GM21576 (cell line): ENCODE results near the gene CSK.

Experiments
- ATAC-seq: cut with Tn5 transposase; IDR thresholded peaks from one replicate; pipeline ENCODE4 v1.9.1; 2021; ENCODE audit warnings: mild to moderate bottlenecking, moderate library complexity; ENCODE audit not compliant: unreplicated experiment

The CSK gene

DNA sequence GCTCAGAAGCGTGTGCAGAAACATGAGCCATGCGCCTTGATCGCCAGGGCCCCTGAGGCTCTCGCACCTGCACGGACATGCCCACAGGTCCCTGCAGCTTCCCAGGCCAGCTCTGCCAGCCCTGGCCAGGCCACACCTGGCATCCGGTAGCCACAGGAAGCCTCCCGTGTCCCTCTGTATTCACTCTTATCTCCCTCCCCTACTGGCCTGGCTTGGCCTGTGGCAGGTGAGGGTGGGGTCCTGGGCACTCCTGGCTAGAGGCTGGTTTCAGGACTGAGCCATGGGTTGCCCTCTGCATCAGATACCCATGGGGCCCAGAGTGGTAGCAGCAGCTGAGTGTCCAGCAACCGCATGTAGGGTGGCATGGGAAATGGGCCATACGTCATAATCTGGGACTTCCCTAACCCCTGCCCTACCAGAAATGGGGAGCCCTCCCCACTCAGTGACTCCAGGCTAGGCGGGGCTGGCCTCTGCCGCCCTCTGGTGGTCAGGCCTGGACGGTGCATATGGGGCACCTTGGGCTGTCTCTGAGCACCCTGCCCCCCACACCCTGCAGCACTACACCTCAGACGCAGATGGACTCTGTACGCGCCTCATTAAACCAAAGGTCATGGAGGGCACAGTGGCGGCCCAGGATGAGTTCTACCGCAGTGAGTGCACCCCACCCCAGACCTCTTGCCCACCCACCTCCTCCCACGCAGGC is 18.1 kb downstream of the CSK start:
- peak; percentile 67 for ATAC-seq

DNA sequence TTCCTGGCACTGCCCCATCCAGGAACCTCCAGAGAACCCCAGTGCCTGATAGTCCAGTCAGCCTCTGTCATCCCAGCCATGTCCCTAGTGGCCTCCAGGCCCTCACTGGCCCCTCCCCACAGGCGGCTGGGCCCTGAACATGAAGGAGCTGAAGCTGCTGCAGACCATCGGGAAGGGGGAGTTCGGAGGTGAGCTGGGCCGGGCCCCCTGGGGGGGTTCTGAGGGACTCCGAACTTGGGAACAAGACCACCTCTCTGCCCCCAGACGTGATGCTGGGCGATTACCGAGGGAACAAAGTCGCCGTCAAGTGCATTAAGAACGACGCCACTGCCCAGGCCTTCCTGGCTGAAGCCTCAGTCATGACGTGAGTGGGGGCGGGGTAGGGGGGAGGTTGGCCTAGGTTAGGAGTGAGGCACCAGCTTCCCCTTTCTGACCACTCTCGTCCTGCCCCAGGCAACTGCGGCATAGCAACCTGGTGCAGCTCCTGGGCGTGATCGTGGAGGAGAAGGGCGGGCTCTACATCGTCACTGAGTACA is 18.7 kb downstream of the CSK start:
- ATAC-seq, result no peak

DNA sequence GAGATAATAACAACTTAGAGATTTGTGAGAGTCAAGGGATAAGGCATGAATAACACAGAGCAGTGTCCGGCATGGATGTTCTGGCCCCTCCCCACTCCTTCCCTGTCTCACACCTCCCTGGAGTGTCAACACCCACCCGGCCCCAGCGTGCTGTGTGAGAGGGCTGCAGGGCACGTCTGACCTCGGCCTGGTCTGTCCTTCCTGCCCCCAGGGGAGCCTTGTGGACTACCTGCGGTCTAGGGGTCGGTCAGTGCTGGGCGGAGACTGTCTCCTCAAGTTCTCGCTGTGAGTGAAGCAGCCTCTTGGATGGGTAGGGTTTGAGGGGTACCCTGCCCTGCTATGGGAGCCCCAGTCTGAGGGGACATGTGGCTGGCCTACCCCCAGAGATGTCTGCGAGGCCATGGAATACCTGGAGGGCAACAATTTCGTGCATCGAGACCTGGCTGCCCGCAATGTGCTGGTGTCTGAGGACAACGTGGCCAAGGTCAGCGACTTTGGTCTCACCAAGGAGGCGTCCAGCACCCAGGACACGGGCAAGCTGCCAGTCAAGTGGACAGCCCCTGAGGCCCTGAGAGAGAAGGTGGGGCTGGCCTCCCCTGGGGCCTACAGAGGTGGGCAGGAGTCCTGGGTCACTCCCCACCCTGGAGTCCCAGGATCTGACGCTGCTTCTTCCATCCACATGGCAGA is 19.6 kb downstream of the CSK start:
- no peak for ATAC-seq

DNA sequence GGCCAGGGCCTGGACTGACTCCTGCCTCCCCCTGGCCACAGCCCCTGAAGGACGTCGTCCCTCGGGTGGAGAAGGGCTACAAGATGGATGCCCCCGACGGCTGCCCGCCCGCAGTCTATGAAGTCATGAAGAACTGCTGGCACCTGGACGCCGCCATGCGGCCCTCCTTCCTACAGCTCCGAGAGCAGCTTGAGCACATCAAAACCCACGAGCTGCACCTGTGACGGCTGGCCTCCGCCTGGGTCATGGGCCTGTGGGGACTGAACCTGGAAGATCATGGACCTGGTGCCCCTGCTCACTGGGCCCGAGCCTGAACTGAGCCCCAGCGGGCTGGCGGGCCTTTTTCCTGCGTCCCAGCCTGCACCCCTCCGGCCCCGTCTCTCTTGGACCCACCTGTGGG is 20.4 kb downstream of the CSK start:
- no peak for ATAC-seq

DNA sequence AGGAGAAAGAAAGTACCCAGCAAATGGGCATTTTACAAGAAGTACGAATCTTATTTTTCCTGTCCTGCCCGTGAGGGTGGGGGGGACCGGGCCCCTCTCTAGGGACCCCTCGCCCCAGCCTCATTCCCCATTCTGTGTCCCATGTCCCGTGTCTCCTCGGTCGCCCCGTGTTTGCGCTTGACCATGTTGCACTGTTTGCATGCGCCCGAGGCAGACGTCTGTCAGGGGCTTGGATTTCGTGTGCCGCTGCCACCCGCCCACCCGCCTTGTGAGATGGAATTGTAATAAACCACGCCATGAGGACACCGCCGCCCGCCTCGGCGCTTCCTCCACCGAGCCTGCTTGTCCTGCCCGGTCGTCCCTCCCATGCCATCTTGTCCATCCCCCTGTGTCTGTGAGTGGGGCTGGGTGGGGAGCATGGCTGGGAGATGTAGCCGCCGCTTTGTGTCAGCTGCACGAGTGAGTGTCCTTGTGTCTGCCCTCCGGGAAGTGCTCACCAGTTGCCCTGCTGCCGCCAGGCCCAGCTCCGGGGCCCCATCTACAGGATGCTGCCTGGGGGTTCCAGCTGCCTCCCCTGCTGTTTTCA is 21.1 kb downstream of the CSK start:
- no peak for ATAC-seq

DNA sequence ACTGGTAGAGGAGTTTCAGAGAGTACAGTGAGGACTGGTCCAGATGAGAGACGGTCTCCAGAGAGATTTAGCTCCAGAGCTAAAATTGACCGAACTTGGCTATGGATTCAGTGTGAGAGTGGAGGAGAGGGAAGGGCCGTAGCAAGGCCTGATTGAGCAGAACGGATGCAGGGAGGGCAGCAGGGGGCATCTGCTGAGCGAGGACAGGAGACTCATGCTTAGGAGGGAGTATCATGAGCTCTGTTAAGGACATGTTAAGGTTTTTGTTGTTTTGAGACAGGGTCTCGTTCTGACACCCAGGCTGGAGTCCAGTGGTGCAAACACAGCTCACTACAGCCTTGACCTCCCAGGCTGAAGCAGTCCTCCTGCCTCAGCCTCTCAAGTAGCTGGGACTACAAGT is 23.1 kb downstream of the CSK start:
- ATAC-seq, result no peak

DNA sequence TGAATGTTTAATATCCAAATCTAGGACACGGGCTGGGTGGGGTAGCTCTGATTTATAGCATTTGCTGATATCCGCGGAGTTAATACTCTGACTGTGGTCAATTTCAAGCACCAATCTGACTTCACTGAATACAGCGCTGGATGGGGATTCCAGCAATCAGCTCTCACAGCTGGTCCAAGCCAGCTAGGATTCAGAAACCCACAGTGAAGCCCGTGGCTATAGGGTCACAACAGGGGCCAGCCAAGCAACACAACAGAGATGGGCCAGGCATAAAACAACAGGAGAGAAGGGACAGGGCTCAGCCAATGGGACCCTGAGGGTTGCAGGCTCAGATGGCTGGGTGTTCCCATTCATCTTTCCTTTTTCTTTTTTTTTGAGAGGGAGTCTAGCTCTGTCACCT is 25.4 kb downstream of the CSK start:
- ATAC-seq, result no peak

DNA sequence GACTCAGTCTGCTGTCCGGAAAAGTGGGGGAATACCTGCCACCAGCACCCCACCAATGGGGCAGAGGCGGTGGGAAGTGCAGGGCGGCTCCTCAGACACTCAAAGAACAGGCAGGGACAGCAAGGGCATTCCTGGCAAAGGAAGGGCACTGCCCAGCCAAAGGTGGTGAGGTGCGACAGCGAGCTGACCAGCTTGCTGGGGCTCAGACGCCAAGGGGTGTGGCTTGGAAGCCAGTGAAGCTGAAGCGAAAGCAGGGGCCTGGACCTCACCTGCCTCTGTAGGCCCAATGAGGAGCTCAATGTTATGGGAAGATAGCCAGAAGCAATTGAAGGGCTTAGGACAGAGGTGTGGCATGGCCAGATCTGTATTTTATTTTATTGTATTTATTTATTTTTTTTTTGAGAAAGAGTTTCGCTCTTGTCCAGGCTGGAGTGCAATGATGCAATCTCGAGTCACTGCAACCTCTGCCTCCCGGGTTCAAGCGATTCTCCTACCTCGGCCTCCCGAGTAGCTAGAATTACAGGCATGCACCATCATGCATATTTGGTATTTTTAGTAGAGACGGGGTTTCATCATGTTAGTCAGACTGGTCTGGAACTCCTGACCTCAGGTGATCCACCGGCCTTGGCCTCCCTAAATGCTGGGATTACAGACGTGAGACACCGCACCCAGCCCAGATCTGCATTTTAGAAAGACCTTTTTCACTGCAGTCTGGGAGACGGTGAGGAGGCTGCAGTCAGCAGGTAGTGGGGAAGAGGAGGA is 26.4 kb downstream of the CSK start:
- ATAC-seq, result no peak

DNA sequence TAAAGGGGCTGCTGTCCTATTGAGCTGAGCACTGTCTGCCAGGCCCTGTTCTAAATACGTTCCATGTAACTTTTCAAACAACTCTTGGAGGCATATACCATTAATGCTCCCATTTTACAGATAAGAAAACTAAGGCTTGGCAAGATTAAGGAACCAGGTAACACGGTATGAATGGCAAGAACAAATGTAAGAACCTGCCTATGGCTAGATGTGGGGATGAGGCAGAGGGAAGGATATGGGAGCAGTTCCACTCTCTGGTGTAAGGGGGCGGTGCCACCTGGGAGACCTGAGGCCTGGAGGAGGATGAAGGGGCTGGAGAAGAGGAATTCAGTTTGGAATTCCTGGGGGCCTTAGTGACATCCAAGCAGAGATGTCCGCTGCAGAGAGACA is 27.0 kb downstream of the CSK start:
- ATAC-seq, result no peak

DNA sequence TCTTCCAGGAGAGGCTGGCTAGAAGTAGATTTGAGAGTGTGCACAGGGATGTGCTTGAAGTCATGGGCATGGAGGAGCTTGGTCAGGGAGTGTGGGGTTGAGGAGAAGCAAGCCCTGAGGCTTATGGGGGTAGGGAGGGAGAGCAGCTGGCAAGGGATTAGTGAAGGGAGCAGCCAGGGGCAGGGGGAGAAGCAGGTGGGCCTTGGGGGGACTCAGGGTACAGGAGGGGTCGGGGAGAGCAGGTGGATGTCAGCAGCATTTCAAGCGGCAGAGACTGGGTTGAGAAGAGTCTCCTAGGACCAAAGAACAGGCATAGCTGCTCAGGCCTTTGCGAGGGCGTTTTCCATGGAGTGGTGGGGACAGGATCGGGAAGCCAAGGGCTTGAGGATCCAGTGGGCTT is 27.4 kb downstream of the CSK start:
- no peak for ATAC-seq

DNA sequence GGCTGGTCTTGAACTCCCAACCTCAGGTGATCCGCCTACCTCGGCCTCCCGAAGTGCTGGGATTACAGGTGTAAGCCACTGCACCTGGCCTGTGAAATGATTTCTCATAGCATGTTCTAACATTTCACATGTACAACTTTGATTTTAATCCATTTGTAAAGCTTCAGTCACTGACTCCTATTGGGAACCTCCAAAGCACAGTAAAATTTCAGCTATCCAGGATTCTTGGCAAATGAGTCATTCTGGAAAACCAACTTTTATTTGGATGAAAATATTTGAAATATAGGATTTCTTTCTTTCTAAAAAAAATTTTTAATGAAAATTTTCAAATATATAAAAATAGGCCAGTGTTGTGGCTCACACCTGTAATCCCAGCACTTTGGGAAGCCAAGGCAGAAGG is 28.1 kb downstream of the CSK start:
- ATAC-seq, result no peak

DNA sequence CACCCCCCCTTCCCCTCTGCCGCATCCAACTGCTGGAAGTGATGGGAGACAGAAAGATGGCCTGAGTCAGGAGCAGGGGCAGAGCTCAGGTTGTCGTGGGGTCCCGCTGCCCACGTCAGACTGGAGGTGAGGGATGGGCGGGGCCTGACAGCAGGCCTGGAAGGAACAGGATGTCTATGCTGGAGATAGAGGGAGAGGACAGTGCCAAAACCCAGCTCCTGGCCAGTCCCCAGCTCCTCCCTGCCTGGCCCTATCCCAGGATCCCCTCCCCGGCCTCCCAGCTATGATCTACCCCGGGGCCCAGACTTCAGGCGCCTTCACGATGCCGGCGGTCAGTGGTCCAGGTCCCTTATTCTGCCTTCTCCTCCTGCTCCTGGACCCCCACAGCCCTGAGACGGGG is 30.7 kb downstream of the CSK start, which contains the start of gene LMAN1L:
Gene LMAN1L, plus strand, starts transcription at position 303 of the 400 bp plus-strand sequence. Its CDS starts 20 bp downstream, at position 323.
- no peak for ATAC-seq

DNA sequence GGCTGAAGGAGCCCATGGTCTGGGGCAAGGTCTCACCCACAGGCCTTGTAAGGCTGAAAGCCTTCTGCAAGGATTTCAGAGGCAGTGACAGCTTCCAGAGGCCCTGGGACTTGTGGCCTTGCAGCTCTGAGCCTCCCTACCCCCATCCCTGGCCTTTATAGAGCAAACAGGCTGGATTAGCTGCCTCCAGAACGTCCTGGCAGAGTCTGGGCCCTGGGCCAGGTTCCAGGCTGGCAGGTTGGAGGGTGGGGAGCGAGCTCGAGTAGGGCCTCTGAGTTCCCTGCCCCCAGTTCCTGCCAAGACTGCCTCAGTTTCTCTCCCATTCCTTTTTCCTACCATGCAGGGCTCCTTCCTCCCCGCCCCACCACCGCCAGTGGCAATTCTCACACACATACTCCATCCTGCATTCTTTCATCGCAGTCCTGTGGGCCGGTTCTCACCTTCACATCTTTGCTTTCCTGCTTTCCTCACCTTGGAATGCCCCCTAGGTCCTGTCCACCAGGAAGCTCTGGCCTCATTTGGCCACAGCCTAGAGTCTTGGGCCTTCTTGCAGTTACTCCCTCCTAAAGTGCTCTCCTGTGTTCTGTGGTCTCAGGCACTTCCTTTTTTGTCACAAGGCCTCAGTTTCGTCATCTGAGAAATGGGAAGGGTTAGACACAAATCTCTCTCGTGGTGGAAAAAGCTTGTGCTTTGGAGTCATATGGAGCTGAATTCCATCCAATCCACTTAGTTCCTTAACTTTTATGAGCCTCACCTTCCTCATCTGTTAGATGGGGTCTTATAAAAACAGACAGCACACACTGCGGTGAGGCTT is 33.4 kb downstream of the CSK start:
- no peak for ATAC-seq

DNA sequence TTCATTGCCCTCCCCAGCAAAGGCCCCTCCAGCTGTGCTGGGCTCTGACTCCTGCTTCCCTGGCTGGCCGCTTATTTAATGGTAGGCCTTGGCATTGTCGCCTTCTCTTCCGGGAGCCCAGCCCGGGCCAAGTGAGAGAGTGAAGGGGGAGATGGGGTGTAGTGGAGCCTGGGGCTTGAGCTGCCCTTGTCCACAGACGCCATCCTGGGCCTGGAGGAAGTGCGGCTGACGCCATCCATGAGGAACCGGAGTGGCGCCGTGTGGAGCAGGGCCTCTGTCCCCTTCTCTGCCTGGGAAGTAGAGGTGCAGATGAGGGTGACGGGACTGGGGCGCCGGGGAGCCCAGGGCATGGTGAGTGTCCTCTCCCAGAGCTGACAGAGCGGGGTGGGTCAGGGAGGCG is 34.1 kb downstream of the CSK start:
- no peak for ATAC-seq

DNA sequence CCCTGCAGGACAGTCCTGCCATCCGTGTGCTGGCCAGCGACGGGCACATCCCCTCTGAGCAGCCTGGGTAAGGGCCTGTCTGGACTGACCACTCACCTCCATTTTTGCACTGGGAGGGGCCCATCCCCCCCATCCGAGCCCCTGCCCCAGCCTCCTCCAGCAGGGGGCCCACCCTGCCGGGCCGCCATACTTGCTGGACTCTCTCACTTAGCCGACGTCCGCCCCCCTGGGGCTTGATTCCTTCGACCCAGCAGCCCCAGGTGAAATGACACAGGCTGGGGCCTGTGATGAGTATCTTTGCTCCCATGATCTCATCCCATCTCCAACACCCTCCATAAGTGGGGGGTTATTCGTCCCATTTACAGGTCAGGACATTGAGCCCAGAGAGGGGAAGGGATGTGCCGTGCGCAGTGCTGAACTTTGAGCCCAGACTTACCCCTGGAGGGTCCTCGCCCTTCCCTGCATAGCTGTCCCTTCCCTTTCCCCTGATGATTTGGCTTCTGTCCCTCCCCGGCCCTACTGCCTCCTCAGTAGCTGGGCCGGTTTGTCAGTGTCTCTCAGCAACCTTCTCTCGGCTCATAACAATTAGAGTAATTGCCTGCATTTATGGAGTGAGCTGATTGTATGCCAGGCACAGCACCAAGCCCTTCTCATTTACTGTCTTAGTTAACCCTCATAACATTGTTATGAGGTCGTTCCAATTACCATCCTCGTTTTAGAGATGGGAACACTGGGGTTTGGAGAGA is 34.9 kb downstream of the CSK start:
- ATAC-seq, result no peak

DNA sequence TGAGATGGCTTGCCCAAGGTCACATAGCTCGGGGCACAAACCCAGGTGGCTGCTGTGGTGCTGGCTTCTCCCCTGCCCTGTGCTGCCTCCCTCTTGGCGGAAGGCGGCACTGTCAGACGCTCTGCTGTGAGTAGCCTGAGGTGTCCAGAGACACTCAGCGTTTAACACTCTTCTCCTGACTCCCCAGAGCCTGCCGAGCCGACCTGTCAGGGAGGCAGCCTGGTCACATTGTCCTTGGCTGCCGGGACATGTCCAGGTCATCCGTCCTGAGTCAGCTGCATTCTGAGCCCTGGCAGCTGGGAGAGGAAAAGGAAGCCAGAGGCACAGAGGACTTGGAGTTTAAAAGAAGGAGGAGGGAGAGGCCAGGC is 35.5 kb downstream of the CSK start:
- no peak for ATAC-seq

DNA sequence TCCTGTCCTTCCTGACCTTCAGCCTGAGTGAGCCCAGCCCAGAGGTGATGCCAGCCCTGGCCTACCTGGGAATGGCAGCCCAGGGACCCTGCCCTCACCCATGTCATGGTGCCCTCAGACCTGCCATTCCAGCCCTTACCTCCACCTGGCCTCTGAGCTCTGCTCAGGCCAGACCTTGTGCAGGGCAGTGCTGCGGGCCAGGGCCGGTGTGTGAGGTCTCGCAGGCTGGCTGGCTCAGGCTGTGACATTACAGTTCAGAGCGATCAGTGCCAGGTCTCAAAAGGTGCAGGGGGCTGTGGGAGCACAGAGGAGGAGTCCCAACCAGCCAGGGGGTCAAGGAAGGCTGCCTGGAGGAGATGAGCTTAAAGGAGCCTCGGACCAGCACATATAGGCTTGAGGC is 38.2 kb downstream of the CSK start:
- ATAC-seq, result no peak

DNA sequence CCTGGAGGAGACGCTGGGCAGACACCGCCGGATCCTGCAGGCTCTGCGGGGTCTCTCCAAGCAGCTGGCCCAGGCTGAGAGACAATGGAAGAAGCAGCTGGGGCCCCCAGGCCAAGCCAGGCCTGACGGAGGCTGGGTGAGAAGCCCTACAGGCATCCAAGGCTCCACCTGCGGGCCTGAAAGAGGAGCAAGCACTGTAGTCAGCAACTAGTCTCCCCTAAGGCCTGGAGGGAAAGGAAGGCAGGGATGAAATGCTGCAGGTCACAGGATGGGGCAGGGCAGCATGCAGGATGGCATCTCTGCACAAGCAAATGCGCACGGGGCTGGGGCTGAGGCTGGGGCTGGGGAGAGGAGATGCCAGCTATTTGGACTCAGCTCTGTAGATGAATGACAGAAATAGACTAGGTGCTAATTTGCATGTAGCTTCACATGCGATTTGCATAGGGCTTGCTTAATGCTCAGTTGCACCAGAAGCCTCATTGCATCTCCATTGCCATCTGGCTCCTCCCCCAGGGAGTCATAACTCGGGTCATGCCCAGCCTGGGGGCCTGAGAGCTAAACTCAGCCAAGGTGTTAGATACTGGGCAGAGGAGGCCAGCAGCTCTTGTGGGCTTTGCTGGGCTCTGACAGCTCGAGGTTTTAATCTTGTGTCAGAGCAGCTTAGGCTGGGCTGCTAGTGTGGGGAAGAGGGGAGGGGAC is 39.4 kb downstream of the CSK start:
- ATAC-seq, result no peak

DNA sequence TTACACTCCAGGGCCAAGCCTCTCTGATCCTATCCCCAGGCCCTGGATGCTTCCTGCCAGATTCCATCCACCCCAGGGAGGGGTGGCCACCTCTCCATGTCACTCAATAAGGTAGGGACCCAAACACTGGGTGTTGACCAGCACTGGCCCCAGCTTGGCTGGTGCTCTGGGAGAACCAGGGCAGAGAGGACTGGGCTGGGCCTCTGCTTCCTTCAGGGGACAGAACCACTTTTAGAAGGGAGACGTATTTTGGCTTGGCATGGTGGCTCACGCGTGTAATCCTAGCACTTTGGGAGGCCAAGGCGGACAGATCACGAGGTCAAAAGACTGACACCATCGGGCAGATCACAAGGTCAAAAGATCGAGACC is 39.9 kb downstream of the CSK start:
- ATAC-seq, result no peak
